Measurements from ENCODE around the gene LCA5. TPM values are rescaled to one million over a fixed set of nuclear protein-coding genes. Genes with fewer than 3 reads are reported as not detected.
"Not testable (repeated sequence)": the region's sequence is repeated elsewhere in the genome, so short reads cannot be mapped to it uniquely, and the experiment has no call there.

Gene LCA5
- total RNA-seq, 1 donor from 2014 or later: 21.2 TPM

DNA sequence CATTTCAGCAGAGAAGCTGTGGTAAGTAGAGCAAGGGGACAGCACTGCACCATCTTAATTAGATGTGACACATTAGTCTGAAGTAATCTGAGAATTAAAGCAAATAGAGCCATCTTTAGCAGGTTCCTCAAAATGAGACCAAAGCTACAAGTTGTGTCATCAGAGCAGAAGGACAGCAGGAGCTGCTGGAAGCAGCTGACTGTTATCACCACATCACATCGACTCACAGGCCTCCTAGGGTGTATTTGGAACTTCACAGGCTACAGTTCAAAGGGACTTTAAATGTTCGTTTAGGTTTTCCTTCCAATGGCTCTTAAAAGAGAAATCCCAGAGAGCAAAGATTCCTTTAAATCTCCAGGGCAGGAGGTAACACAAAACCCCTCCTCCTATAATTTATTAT, 69.5 kb downstream of the LCA5 start:
- DNase-seq (ENCODE audit: low spot score): no peak

- peak; percentile 21 for DNase-seq (ENCODE audit: low spot score)
Measured at GRCh38 chr6:79466207-79466834, 70.9 kb downstream of the LCA5 start.

- DNase-seq (ENCODE audit: low spot score): no peak
Measured at GRCh38 chr6:79465381-79465780, 71.8 kb downstream of the LCA5 start.

DNA sequence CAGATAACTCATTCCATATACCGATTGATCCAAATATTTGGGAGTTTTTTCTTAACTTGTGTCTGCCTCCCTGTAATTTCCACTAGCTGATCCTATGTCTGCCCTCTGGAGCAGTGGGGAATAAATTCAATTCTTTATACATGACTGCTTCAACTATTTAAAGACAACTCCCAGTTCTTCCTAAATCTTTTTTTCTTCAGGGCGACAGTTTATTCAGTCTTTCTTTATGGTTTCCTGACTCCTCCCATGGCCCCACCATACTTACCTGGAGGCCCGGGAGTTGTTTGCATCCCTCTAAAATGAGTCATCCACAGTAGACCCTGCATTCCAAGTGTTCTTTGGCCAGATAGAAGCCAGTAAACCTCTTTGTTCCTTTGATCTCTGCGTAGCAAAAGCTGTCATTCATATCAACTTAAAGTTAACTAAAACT, 73.6 kb downstream of the LCA5 start:
- peak; percentile 41 for DNase-seq (ENCODE audit: low spot score)

GRCh38 chr6:79461205-79461604, 76.0 kb downstream of the LCA5 start:
- DNase-seq (ENCODE audit: low spot score): no peak

DNA sequence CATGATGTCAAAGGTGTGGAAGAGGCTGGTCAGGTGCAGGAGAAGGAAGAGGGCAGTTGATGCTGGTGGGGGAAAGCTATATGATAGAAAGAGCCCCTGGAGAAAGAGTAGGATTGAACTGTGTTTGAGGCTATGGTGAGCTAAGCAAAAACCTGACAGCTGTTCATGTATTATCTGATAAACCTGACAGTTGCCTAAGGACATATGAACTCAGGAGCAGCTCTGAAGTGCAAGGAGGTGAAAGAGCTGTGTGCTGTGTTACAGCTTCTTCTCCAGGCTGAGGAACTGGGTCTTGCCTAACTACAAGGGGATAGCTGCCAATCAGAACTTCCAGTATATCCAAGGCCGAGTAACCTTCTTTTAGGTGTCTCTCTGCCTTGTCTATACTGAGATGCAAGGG, 81.8 kb downstream of the LCA5 start:
- DNase-seq (ENCODE audit: low spot score): peak; percentile 42

- DNase-seq (ENCODE audit: low spot score): peak; percentile 68
Measured at GRCh38 chr6:79453558-79454042, 83.6 kb downstream of the LCA5 start.

DNA sequence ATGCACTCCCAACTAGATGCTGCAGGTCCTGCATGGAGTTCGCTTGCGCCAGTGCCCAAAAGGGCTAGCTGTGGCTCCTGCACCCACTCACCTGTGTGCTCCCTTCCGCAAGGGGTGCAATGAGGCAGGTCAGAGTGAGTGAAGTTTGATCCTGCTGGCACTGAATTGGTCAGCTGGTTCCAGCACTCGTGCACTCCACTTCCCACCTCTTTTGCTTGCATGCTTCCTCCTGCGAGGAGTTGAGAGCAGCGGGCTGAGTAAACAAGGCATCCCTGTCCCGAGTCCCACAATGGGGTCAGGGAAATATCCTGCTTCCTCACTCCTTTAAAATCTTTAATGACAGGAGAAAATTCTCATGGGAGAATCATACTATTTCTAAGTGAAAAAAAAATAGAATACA, 86.2 kb downstream of the LCA5 start:
- DNase-seq (ENCODE audit: low spot score): no peak

DNA sequence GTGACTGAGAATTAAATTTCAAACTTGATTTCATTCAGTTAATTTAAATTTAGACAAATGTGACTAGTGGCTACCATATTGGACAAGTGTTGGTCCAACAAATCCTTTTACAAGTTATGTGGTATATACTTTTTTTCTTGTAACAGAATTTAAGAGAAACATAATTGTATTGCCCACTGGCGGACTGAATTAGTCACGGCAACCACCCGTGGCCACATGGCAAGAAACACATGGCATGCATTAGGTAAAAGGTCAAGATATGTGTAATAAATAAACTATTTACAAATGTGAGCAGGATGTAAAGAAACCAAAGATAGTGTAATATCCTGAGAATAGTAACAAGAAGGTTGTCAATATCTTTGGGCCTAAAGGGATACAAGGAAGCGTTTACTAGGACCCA, 91.2 kb downstream of the LCA5 start:
- DNase-seq (ENCODE audit: low spot score): no peak

GRCh38 chr6:79443876-79444275, 93.4 kb downstream of the LCA5 start:
- not testable (repeated sequence) for DNase-seq (ENCODE audit: low spot score)

- DNase-seq (ENCODE audit: low spot score): no peak
Measured at GRCh38 chr6:79441192-79441591, 96.0 kb downstream of the LCA5 start.

DNA sequence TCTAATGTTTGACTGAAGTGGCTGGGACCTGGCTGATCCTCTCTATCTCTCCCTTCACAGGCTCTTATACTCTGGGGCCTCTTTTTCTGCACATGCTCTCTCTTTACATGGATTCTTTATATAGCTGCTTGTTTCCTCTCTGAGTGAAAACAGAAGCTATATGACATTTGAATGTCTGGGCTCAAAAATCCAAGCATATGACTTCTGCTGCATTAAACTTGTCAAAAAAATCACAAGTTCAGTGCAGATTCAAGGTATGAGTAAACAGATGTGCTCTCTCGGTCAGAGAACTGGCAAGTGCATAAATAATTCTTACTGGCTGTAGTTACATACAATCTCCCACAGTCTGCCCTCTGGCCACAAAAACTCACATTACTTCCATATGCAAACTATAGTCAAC, 96.6 kb downstream of the LCA5 start:
- DNase-seq (ENCODE audit: low spot score): peak; percentile 33

DNA sequence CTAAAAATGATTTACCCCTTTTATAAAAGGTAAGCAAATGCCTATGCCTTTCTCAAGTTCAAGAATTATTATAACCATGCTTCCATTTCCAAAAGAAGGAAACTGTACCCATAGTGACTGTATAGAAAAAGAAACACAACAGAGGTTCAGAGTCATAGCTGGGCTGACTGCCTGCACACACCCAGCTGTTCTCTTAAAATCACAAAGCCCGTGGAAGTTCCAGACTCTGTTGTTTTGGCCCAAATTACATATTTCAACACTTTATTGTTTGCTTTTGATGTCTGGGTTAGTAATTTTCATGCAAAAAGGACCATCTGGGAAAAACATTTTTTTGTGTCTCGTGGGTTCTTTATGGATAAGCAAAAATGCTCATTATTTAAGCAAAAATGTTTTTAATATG, 99.2 kb downstream of the LCA5 start:
- DNase-seq (ENCODE audit: low spot score): peak; percentile 25

- DNase-seq (ENCODE audit: low spot score): no peak
Measured at GRCh38 chr6:79436241-79436640, 101.0 kb downstream of the LCA5 start.

- DNase-seq (ENCODE audit: low spot score): no peak
Measured at GRCh38 chr6:79435746-79436145, 101.5 kb downstream of the LCA5 start.

Other genes with a start within 250 kb of the LCA5 start
- gene SH3BGRL2, start 93.9 kb upstream of the LCA5 start, total RNA-seq (ENCODE audit: insufficient read depth, low replicate concordance): 12.8 TPM

Data from umbilical cord (tissue), 2 donors.